ENCODE measurements around the gene MEIOB.
"Not testable (repeated sequence)": the region's sequence is repeated elsewhere in the genome, so short reads cannot be mapped to it uniquely, and the experiment has no call there.

The MEIOB gene

GRCh38 chr16:1907226-1907860 is 35.4 kb upstream of the MEIOB start:
- no peak for DNase-seq (ENCODE audit: low read depth, low spot score)

DNA sequence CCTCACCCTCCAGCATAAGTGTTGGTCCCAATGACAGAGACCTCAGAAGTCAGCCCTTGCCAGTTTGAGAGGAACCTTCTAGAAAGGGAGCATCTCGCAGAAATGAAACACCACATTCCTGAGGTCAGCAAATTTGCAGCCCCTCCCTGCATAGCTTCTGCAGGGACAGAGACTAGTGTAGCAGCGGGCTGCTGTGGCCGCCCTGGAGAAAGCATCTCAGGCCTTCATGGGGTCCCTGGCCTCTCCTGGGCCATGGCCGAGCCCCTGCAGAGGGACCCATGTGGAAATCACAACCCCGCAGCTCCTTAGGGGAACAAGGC is 34.8 kb upstream of the MEIOB start:
- no peak for DNase-seq (ENCODE audit: low read depth, low spot score)

GRCh38 chr16:1906055-1906845 is 34.3 kb upstream of the MEIOB start:
- no peak for DNase-seq (ENCODE audit: low read depth, low spot score)

- DNase-seq (ENCODE audit: low read depth, low spot score), result no peak
Measured at GRCh38 chr16:1903845-1904840, 32.2 kb upstream of the MEIOB start.

DNA sequence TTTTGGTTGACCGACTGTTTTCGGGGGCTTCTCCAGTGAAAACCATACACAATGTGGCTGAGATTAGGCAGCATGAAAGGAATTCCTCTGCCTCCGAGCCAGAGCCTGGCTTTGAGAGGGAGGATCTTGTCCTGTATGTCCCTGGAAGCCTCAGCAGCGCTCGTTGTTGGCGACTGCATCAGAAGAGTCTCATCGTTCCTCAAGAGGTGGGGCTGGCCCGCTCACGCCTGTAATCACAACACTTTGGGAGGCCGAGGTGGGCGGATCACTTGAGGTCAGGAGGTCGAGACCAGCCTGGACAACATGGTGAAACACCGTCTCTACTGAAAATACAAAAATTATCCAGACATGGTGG is 31.2 kb upstream of the MEIOB start:
- DNase-seq (ENCODE audit: low read depth, low spot score), result no peak

DNA sequence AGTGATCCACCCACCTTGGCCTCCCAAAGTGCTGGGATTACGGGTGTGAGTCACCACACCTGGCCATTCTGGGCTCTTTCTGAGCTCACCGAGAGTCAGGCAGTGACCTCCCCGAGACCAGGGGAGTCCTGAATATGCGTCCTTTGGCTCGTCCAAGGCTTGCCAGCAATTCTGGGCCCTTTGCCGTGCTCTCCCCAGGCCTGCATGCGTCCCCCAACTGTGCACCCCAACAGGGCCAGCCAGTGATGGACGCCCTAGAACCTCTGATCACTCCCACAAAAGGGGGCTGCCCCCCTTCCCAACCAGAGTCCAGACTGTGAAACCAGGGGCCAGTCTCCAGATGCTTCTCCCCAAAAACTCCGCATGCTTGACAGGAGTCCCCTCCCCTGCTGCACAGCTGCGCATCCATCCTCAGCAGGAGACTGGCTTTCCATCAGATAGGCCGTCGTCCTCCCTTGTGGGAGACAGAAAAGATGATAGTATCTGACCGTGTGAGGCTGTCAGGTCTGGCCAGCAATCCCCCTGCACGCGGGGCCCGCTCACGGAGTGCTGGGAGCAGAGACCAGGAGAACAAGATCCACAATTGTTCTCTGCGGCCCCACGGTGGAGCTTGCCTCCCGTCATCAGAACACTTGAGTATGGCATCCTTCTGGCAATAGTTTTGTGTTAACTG is 30.7 kb upstream of the MEIOB start:
- no peak for DNase-seq (ENCODE audit: low read depth, low spot score)

DNA sequence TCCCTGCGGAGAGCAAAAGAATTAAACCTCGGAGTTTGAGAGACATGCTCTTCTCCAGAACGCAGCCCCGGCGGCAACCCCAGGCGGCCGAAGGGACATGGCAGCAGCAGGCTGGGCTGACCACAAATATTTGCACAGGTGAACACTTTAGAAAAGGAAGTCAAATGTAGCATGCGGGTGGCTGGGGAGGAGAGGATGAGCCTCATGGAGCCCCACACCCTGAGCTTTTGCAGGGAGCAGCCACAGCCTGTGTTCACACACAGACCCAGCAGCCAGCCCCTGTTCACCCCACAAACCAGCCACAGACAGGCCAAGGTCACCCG is 28.4 kb upstream of the MEIOB start:
- no peak for DNase-seq (ENCODE audit: low read depth, low spot score)

DNA sequence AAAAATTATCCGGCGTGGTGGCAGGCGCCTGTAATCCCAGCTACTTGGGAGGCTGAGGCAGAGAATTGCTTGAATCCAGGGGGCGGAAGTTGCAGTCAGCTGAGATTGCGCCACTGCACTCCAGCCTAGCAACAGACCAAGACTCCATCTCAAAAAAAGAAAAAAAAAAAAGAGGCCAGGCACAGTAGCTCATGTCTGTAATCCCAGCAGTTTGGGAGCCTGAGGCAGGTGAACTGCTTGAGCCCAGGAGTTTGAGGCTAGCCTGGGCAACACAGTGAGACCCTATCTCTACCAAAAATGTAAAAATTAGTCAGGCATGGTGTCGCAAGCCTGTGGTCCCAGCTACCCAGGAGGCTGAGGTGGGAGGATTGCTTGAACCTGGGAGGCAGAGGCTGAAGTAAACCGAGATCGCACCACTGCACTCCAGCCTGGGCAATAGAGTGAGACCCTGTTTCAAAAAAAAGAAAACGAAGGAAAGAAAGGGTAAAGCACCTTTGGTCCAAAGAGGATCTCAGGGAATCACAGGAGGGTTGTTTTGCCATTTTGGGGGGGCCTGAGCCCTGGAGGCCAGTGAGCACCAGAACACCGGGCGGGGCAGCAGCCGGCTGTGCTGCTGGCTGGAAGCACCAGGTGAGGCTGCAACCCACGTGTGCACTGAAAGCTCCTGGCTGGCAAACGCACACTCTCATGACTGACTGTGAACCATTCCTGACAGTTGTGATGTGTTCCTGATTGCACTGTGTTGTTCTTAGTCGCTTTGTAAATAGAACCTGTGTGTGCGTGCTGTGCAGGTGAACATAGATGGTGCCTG is 27.9 kb upstream of the MEIOB start:
- DNase-seq (ENCODE audit: low read depth, low spot score), result no peak

GRCh38 chr16:1897692-1898091 is 25.7 kb upstream of the MEIOB start:
- DNase-seq (ENCODE audit: low read depth, low spot score), result not testable (repeated sequence)

GRCh38 chr16:1895949-1896675 is 24.1 kb upstream of the MEIOB start:
- DNase-seq (ENCODE audit: low read depth, low spot score), result no peak

- no peak for DNase-seq (ENCODE audit: low read depth, low spot score)
Measured at GRCh38 chr16:1895068-1895467, 23.1 kb upstream of the MEIOB start.

- DNase-seq (ENCODE audit: low read depth, low spot score), result no peak
Measured at GRCh38 chr16:1890708-1891050, 18.7 kb upstream of the MEIOB start.

DNA sequence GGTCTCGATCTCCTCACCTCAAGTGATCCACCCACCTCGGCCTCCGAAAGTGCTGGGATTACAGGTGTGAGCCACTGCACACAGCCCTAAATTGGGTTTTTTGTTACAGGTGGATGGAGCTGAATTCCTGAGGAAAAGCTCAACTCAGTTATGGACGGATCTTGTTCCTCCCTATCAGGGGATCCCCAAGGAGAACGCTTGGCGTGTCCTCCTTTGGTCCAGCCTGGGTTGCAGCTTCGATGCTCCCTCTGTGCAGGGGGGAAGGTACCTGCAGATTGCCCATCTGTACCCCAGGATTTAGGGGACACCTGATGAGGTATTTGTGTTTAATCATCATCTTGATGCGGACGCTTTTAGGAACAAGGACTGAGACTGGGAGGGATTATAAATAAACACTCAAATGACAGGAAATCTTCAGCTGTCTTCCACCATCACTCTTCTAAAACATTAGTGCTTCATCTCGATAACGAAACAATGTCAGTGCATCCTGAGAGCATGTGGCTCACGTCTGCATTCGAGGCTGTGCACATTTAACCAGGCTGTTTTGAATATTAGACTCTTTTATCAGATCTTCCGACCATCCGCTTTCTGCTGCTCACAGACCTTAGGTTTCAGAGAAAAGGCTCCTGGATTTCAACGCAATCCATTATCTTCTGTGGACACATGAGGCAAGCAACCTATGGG is 18.2 kb upstream of the MEIOB start:
- DNase-seq (ENCODE audit: low read depth, low spot score), result no peak

- no peak for DNase-seq (ENCODE audit: low read depth, low spot score)
Measured at GRCh38 chr16:1887711-1888354, 15.9 kb upstream of the MEIOB start.

DNA sequence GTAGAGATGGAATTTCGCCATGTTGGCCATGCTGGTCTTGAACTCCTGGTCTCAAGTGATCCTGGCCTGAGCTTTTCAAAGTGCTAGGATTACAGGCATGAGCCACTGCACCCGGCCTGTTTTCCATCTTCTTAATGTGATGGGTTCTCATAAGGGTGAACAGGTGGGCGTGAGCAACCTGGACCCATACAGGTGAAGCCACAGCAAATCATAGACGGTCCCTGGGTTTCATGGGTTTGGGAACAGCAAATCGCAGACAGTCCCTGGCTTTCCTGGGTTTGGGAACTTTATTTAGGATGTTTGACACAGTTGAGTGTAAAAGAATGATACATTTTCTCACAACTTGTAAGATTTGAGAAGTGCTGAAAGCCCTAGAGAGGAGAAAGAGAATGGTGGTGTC is 12.9 kb upstream of the MEIOB start:
- DNase-seq (ENCODE audit: low read depth, low spot score), result no peak

DNA sequence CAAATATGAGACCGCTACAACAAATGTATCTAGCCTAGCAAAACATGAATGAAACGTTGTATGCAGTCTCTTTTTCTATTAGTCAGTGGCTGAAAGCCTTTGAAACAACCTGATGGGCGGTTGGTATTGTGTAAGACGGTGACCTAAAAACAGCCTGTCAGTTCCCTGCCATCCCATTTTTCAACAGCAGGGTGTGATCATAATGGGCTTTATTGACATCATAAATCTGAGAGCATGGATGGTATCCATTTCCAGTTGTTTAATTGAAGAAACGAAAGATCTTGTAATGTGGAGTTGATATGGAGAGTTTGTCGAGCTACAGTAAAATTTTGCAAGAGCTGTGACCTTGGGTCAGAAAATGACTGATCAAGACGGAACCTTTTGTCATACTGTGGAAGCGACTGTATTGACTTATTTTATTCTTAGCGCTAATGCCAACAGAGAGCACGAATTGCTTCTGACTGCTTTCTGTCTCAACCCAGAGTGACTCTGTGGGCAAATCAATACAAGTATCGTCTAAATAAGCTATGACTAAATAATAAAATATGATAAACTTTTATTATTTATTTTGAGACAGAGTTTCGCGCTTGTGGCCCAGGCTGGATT is 12.3 kb upstream of the MEIOB start:
- DNase-seq (ENCODE audit: low read depth, low spot score), result no peak

- not testable (repeated sequence) for DNase-seq (ENCODE audit: low read depth, low spot score)
Measured at GRCh38 chr16:1881172-1881571, 9.2 kb upstream of the MEIOB start.

- DNase-seq (ENCODE audit: low read depth, low spot score), result no peak
Measured at GRCh38 chr16:1879477-1879876, 7.5 kb upstream of the MEIOB start.

DNA sequence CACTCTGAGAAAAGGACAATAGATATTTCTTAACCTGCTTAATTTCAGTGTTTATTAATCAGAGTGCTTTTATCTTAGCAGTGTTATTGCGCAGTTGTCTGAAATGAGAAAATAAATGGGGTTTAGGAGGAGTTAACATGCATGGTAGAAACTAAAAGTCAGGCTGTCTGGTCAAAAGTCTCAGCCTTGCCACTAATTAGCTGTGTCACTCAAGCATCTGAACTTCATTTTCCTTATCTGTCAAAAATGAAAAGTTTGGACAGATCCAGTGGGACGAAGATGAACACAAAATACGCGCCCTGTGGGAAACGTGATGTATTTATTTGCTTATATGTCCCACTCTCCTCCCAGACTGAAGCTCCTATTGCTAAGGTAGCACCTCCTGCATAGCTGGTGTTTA is 6.3 kb upstream of the MEIOB start:
- no peak for DNase-seq (ENCODE audit: low read depth, low spot score)

Data from activated naive CD8-positive, alpha-beta T cell treated with anti-CD3 and anti-CD28 coated beads, Interleukin-2, amount 50 U/mL, for 16 hours (primary cell).